RWPE2 (cell line): ENCODE results near the gene KCNN3.

Experiments
- ATAC-seq: fragments of 200-7000 bp; cut with Tn5 transposase; 3 replicates; pipeline ENCODE4 v1.9.1; 2021; ENCODE audit warnings: low read depth
- DNase-seq: peaks from one replicate; pipeline ENCODE4 v3.0.0-alpha.2; 2020; ENCODE audit warnings: low spot score
- H3K27ac ChIP-seq: fragments of 450-650 bp; 2 replicates; pipeline ENCODE4 v1.5.1; 2017; ENCODE audit warnings: mild to moderate bottlenecking; ENCODE audit not compliant: poor library complexity, severe bottlenecking
- H3K27me3 ChIP-seq: fragments of 250-450 bp; sonication (Bioruptor Pico); 2 replicates; pipeline ENCODE4 v1.5.1; 2021; ENCODE audit warnings: mild to moderate bottlenecking, moderate library complexity; ENCODE audit not compliant: insufficient read depth, poor library complexity, severe bottlenecking
- H3K36me3 ChIP-seq: fragments of 250-450 bp; sonication (Bioruptor Pico); 2 replicates; pipeline ENCODE4 v1.5.1; 2020; ENCODE audit warnings: low read depth, mild to moderate bottlenecking, moderate library complexity
- H3K4me1 ChIP-seq: fragments of 250-450 bp; sonication (Bioruptor Pico); 2 replicates; pipeline ENCODE4 v1.5.1; 2021; ENCODE audit warnings: mild to moderate bottlenecking, moderate library complexity; ENCODE audit not compliant: insufficient read depth, poor library complexity, severe bottlenecking
- H3K4me3 ChIP-seq: fragments of 250-450 bp; sonication (Bioruptor Pico); 2 replicates; pipeline ENCODE4 v1.5.1; 2021; ENCODE audit warnings: mild to moderate bottlenecking, moderate library complexity; ENCODE audit not compliant: severe bottlenecking
- H3K9me3 ChIP-seq: fragments of 250-450 bp; sonication (Bioruptor Pico); 2 replicates; pipeline ENCODE4 v1.5.1; 2021; ENCODE audit warnings: mild to moderate bottlenecking, moderate library complexity; ENCODE audit not compliant: severe bottlenecking
- CTCF ChIP-seq: fragments of 450-650 bp; IDR thresholded peaks from one replicate; pipeline ENCODE4 v1.5.1; 2017; ENCODE audit warnings: mild to moderate bottlenecking, moderate library complexity; ENCODE audit not compliant: poor library complexity, severe bottlenecking

KCNN3 gene

DNA sequence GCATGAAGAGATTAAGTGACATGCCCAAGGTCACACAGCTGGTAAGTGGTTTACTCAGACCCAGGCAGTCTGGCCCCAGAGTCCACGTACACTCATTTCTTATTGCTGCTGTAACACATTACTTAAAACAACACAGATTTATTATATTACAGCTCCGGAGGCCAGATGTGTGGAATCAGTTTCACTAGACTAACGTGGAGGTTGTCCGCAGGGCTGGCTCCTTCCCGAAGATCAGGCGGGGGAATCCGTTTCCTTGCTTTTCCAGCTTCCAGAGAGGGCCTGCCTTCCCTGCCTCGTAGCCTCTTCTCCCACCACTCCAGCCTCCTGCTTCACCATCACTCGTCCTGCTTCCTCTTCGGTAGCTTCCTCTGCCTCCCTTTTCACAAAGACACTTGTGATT is 81.2 kb downstream of the KCNN3 start:
- peaks cover 5% of the 10 kb centered on the region for H3K27me3 ChIP-seq
- peaks cover 5% of the 10 kb centered on the region for H3K4me1 ChIP-seq
- no peak overlapping the region for H3K27ac ChIP-seq
- H3K4me3 ChIP-seq: no peak overlapping the region
- TF ChIP-seq CTCF: no peak
- DNase-seq: no peak
- H3K9me3 ChIP-seq: no peaks in the 10 kb centered on the region
- no peaks in the 10 kb centered on the region for H3K36me3 ChIP-seq
- ATAC-seq: no peak

- Histone ChIP-seq H3K27ac (no peak overlapping the region), H3K4me3 (no peak overlapping the region), H3K4me1 (peaks cover 5% of the 10 kb centered on the region), H3K36me3 (no peaks in the 10 kb centered on the region), H3K9me3 (no peaks in the 10 kb centered on the region), H3K27me3 (peaks cover 5% of the 10 kb centered on the region)
- ATAC-seq: no peak
- no peak for DNase-seq
- TF ChIP-seq CTCF: no peak
Observed at GRCh38 chr1:154788110-154788870, 81.8 kb downstream of the KCNN3 start.

DNA sequence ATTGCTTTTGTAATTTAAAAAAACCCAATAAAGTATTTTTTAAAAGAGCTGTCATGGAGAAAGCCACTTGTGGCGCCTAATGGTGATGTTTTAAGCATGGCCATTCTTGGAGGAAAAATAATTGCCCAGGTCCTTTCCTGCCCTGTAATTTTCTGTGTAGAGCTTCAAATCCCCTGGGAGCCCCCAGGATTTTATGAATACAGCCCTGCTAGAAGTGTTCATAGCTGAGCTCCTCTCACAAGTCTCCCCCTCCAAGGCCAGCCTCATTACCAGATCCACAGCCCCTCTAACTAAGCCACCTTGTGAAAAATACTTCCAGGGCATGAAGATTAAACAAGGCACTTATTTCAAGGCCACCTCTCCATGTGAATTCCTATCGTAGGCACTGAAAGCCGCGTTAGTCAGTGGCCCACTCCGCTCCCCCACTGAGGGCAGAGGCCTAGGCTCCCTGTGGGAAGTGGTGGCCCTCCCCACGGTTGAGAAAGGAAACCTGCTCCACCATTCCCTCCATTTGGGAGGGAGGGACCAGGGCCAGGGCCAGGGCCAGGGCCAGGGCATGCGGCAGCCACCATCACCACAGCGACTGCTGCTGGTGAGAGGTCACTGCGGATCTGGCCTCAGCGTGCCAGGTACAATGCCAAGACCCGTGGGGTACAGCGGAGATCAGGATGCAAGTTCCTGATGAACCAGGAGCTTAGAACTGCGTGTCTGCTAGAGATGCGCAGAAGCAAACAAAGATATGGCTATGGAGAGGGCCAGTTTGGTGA is 83.1 kb downstream of the KCNN3 start:
- no peak for ATAC-seq
- no peaks in the 10 kb centered on the region for H3K27me3 ChIP-seq
- no peak overlapping the region for H3K27ac ChIP-seq

GRCh38 chr1:154784924-154785531 is 85.1 kb downstream of the KCNN3 start:
- H3K36me3 ChIP-seq: no peaks in the 10 kb centered on the region
- DNase-seq (no peak), ATAC-seq (no peak)
- no peak overlapping the region for H3K4me3 ChIP-seq
- H3K9me3 ChIP-seq: no peaks in the 10 kb centered on the region
- H3K4me1 ChIP-seq: no peaks in the 10 kb centered on the region
- TF ChIP-seq CTCF: no peak
- H3K27ac ChIP-seq: no peak overlapping the region
- no peaks in the 10 kb centered on the region for H3K27me3 ChIP-seq

More for the DNA sequence above, 83.1 kb downstream of the KCNN3 start:
- H3K4me1 ChIP-seq: peaks cover 5% of the 10 kb centered on the region
- no peaks in the 10 kb centered on the region for H3K9me3 ChIP-seq
- no peak for DNase-seq
- TF ChIP-seq CTCF: no peak
- no peaks in the 10 kb centered on the region for H3K36me3 ChIP-seq
- no peak overlapping the region for H3K4me3 ChIP-seq
